Ascending aorta (tissue), 2 donors: ENCODE results near the gene EGFL7. TPM values are rescaled to one million over a fixed set of nuclear protein-coding genes. Genes with fewer than 3 reads are reported as not detected.
A peak's percentile ranks its signal among the peaks of the same experiment; 100 is the strongest.
"Not testable (repeated sequence)": the region's sequence is repeated elsewhere in the genome, so short reads cannot be mapped to it uniquely, and the experiment has no call there.

Source experiments
- DNase-seq, 2 donors: peaks; one replicate each; pipeline ENCODE4 v3.0.0-alpha.2; 2019; ENCODE audit warnings: low spot score in 2 of 2
- H3K27ac ChIP-seq, 2 donors: fragments of 200-600 bp; sonication (generic); one replicate each; pipeline ENCODE4 v1.5.1; 2016 to 2017; ENCODE audit warnings: mild to moderate bottlenecking in 1 of 2
- H3K27me3 ChIP-seq: fragments of 200-600 bp; sonication (generic); one replicate; pipeline ENCODE4 v1.5.1; 2017
- H3K36me3 ChIP-seq, 2 donors: fragments of 200-600 bp; sonication (generic); one replicate each; pipeline ENCODE4 v1.5.1; 2016
- H3K4me1 ChIP-seq, 2 donors: fragments of 200-600 bp; sonication (generic); one replicate each; pipeline ENCODE4 v1.5.1; 2016 to 2017; ENCODE audit warnings: mild to moderate bottlenecking in 1 of 2
- H3K4me3 ChIP-seq, 2 donors: fragments of 200-600 bp; sonication (generic); one replicate each; pipeline ENCODE4 v1.5.1; 2016 to 2017; ENCODE audit warnings: mild to moderate bottlenecking in 1 of 2
- H3K9me3 ChIP-seq, 2 donors: fragments of 200-600 bp; sonication (generic); one replicate each; pipeline ENCODE4 v1.5.1; 2016
- CTCF ChIP-seq, 3 experiments: fragments of 200-600 bp in 2 of 3; fragments of 450-650 bp in 1 of 3; sonication (generic) in 2 of 3; IDR thresholded peaks; one replicate each; pipeline ENCODE4 v1.5.1; 2016 to 2019; ENCODE audit warnings: antibody characterized with exemption in 3 of 3, mild to moderate bottlenecking in 1 of 3, moderate library complexity in 1 of 3
- intact Hi-C: fragments of 100-400 bp; cut with DNase I; formaldehyde crosslinking; loops from one replicate; pipeline ENCODE4 v1.15.1; 2023
- total RNA-seq: library from RNA; depleted of rRNA; stranded (reverse); fragments of >200 nt; gene quantifications from one replicate; pipeline ENCODE4 v1.1.0, GENCODE V29; 2016

Gene EGFL7
- total RNA-seq, 1 donor from 2014 or later, result 443 TPM

GRCh38 chr9:136630662-136630992 is 32.1 kb upstream of the EGFL7 start:
- no peak for DNase-seq
- no peaks in the 10 kb centered on the region for H3K9me3 ChIP-seq
- TF ChIP-seq CTCF (IDR thresholded peaks at IDR 0.05), result no peak
- peaks cover 5 to 8% of the 10 kb centered on the region in 2 donors for H3K4me1 ChIP-seq
- no peaks in the 10 kb centered on the region for H3K27me3 ChIP-seq
- intact Hi-C loops, result no loop called here
- H3K27ac ChIP-seq, result no peak overlapping the region
- no peak overlapping the region for H3K4me3 ChIP-seq
- H3K36me3 ChIP-seq, result no peaks in the 10 kb centered on the region

- Histone ChIP-seq H3K27ac (no peak overlapping the region), H3K4me1 (peaks cover under 1% of the 10 kb centered on the region in 2 donors), H3K36me3 (no peaks in the 10 kb centered on the region), H3K27me3 (no peaks in the 10 kb centered on the region), H3K9me3 (no peaks in the 10 kb centered on the region), H3K4me3 (no peak overlapping the region)
- TF ChIP-seq CTCF (IDR thresholded peaks at IDR 0.05), result peak; percentile 74 to 92 (median 84)
- intact Hi-C loops, result loop anchor here (1.0 kb wide), 1 partner anchor 143 kb away; no protein-coding TSS in a partner anchor
- peak in 1 of 2 donors; percentile 84 for DNase-seq
These were observed 31.4 kb upstream of the EGFL7 start for GRCh38 chr9:136631038-136632000.

GRCh38 chr9:136632072-136632471 is 30.6 kb upstream of the EGFL7 start:
- H3K9me3 ChIP-seq, intact Hi-C loops, H3K4me1 ChIP-seq, H3K27ac ChIP-seq, H3K4me3 ChIP-seq, H3K27me3 ChIP-seq, H3K36me3 ChIP-seq, DNase-seq: not testable (repeated sequence)

- H3K9me3 ChIP-seq, H3K27ac ChIP-seq, H3K4me3 ChIP-seq, H3K36me3 ChIP-seq, intact Hi-C loops, DNase-seq, H3K4me1 ChIP-seq, H3K27me3 ChIP-seq: not testable (repeated sequence)
These were observed 30.1 kb upstream of the EGFL7 start for GRCh38 chr9:136632491-136633106.

GRCh38 chr9:136634904-136635303 is 27.8 kb upstream of the EGFL7 start:
- H3K4me1 ChIP-seq, result no peaks in the 10 kb centered on the region
- intact Hi-C loops, result no loop called here
- DNase-seq, result no peak
- H3K4me3 ChIP-seq, result no peak overlapping the region
- H3K9me3 ChIP-seq, result no peaks in the 10 kb centered on the region
- TF ChIP-seq CTCF (IDR thresholded peaks at IDR 0.05), result no peak
- no peak overlapping the region for H3K27ac ChIP-seq
- H3K36me3 ChIP-seq, result no peaks in the 10 kb centered on the region
- H3K27me3 ChIP-seq, result no peaks in the 10 kb centered on the region

GRCh38 chr9:136640171-136641111 is 22.3 kb upstream of the EGFL7 start:
- H3K9me3 ChIP-seq, result no peaks in the 10 kb centered on the region
- H3K36me3 ChIP-seq, result no peaks in the 10 kb centered on the region
- intact Hi-C loops, result no loop called here
- H3K4me3 ChIP-seq, result no peak overlapping the region
- DNase-seq, result no peak
- H3K4me1 ChIP-seq, result peaks cover 0 to 8% of the 10 kb centered on the region in 2 donors
- no peak overlapping the region for H3K27ac ChIP-seq
- no peaks in the 10 kb centered on the region for H3K27me3 ChIP-seq
- no peak for TF ChIP-seq CTCF (IDR thresholded peaks at IDR 0.05)
